ENCODE results near the gene TJP1. TPM values are rescaled to one million over a fixed set of nuclear protein-coding genes. Genes with fewer than 3 reads are reported as not detected.

TJP1 gene
- total and polyA plus RNA-seq, 8 donors = 14.7 to 80.0 (median 39.0) TPM

GRCh38 chr15:29835301-29835700 is 13.0 kb upstream of the TJP1 start:
- no peaks in the 10 kb centered on the region for H3K27me3 ChIP-seq
- no peak for TF ChIP-seq CTCF (IDR thresholded peaks at IDR 0.05)
- ATAC-seq (no peak), FAIRE-seq (no peak), DNase-seq (no peak)
- WGBS, 2 donors = 86 to 90% methylated on average over 4 of the region's 4 CpGs
- H3K36me3 ChIP-seq = no peaks in the 10 kb centered on the region
- H3K9me3 ChIP-seq = no peaks in the 10 kb centered on the region
- intact Hi-C loops (cut with DNase I) = no loop called here
- no peak overlapping the region for H3K27ac ChIP-seq
- no peaks in the 10 kb centered on the region for H3K4me1 ChIP-seq
- no peak overlapping the region for H3K4me3 ChIP-seq

GRCh38 chr15:29832709-29833108 is 10.4 kb upstream of the TJP1 start:
- no peak for ATAC-seq
- Histone ChIP-seq H3K4me3 (no peak overlapping the region), H3K4me1 (no peaks in the 10 kb centered on the region), H3K9me3 (no peaks in the 10 kb centered on the region), H3K27ac (no peak overlapping the region), H3K27me3 (no peaks in the 10 kb centered on the region), H3K36me3 (no peaks in the 10 kb centered on the region)
- FAIRE-seq = no peak
- WGBS, 2 donors = 90 to 92% methylated on average over 3 of the region's 3 CpGs
- intact Hi-C loops (cut with DNase I) = no loop called here
- TF ChIP-seq CTCF (IDR thresholded peaks at IDR 0.05) = no peak
- no peak for DNase-seq

GRCh38 chr15:29826908-29827820 is 4.9 kb upstream of the TJP1 start:
- Histone ChIP-seq H3K4me3 (no peak overlapping the region), H3K36me3 (no peaks in the 10 kb centered on the region), H3K4me1 (no peaks in the 10 kb centered on the region), H3K9me3 (no peaks in the 10 kb centered on the region), H3K27ac (no peak overlapping the region), H3K27me3 (no peaks in the 10 kb centered on the region)
- DNase-seq = no peak
- 75 to 84% methylated on average over 8 of the region's 8 CpGs for WGBS, 2 donors
- no peak for ATAC-seq
- no peak for FAIRE-seq
- intact Hi-C loops (cut with DNase I) = no loop called here
- TF ChIP-seq CTCF (IDR thresholded peaks at IDR 0.05) = no peak

GRCh38 chr15:29825227-29825626 is 3.0 kb upstream of the TJP1 start:
- Histone ChIP-seq H3K27ac (no peak overlapping the region), H3K4me3 (no peak overlapping the region), H3K4me1 (no peaks in the 10 kb centered on the region), H3K27me3 (no peaks in the 10 kb centered on the region), H3K36me3 (no peaks in the 10 kb centered on the region), H3K9me3 (no peaks in the 10 kb centered on the region)
- intact Hi-C loops (cut with DNase I) = no loop called here
- ATAC-seq (no peak), DNase-seq (no peak), FAIRE-seq (peak; percentile 13)
- 67% methylated on average over 3 of the region's 3 CpGs for WGBS, 2 donors
- TF ChIP-seq CTCF (IDR thresholded peaks at IDR 0.05) = no peak
